Activated T-helper 17 cell treated with anti-CD3 and anti-CD28 coated beads, Interleukin-2, amount 50 U/mL, for 72 hours (primary cell): Measurements from ENCODE around the gene MYOD1. TPM values are rescaled to one million over a fixed set of nuclear protein-coding genes. Genes with fewer than 3 reads are reported as not detected.

Experiments
- ATAC-seq: fragments of 150-1000 bp; cut with Tn5 transposase; replicated peaks from 2 replicates; pipeline ENCODE4 v1.10.0; 2021; ENCODE audit warnings: mild to moderate bottlenecking, moderate library complexity
- H3K27ac Mint-ChIP-seq: one replicate; pipeline ENCODE4 v1.8.0; 2022; ENCODE audit warnings: mixed read lengths
- H3K27me3 Mint-ChIP-seq: one replicate; pipeline ENCODE4 v1.8.0; 2022; ENCODE audit warnings: mixed read lengths
- H3K36me3 Mint-ChIP-seq: one replicate; pipeline ENCODE4 v1.8.0; 2022; ENCODE audit warnings: low read depth, mild to moderate bottlenecking, mixed read lengths
- H3K4me1 Mint-ChIP-seq: one replicate; pipeline ENCODE4 v1.8.0; 2022; ENCODE audit warnings: mixed read lengths
- H3K4me3 Mint-ChIP-seq: one replicate; pipeline ENCODE4 v1.8.0; 2022; ENCODE audit warnings: mild to moderate bottlenecking, mixed read lengths
- H3K9me3 Mint-ChIP-seq: one replicate; pipeline ENCODE4 v1.8.0; 2022; ENCODE audit warnings: mixed read lengths
- total RNA-seq, 2 donors: library from RNA; stranded (reverse); gene quantifications; one replicate each; pipeline ENCODE4 v1.2.3, GENCODE V29; 2022

Gene MYOD1
- total RNA-seq, 2 donors from 2014 or later, result not detected

GRCh38 chr11:17735818-17736578 lies 16.6 kb downstream of the MYOD1 start:
- no peaks in the 10 kb centered on the region for H3K36me3 Mint-ChIP-seq
- no peak overlapping the region for H3K27ac Mint-ChIP-seq
- no peak overlapping the region for H3K4me3 Mint-ChIP-seq
- ATAC-seq, result no peak
- H3K4me1 Mint-ChIP-seq, result peaks cover 5% of the 10 kb centered on the region
- peaks cover 30% of the 10 kb centered on the region for H3K27me3 Mint-ChIP-seq
- H3K9me3 Mint-ChIP-seq, result no peaks in the 10 kb centered on the region

GRCh38 chr11:17736579-17736893 lies 17.2 kb downstream of the MYOD1 start:
- Mint-ChIP-seq H3K4me1 (peaks cover 5% of the 10 kb centered on the region), H3K9me3 (no peaks in the 10 kb centered on the region), H3K4me3 (no peak overlapping the region), H3K36me3 (no peaks in the 10 kb centered on the region), H3K27me3 (peaks cover 31% of the 10 kb centered on the region), H3K27ac (no peak overlapping the region)
- no peak for ATAC-seq

GRCh38 chr11:17736930-17737817 lies 17.8 kb downstream of the MYOD1 start:
- Mint-ChIP-seq H3K4me3 (no peak overlapping the region), H3K4me1 (peaks cover 5% of the 10 kb centered on the region), H3K9me3 (no peaks in the 10 kb centered on the region), H3K27ac (no peak overlapping the region), H3K36me3 (no peaks in the 10 kb centered on the region), H3K27me3 (peaks cover 35% of the 10 kb centered on the region)
- ATAC-seq, result no peak

- Mint-ChIP-seq H3K36me3 (no peaks in the 10 kb centered on the region), H3K9me3 (no peaks in the 10 kb centered on the region), H3K4me3 (no peak overlapping the region), H3K27me3 (peaks cover 23% of the 10 kb centered on the region), H3K27ac (no peak overlapping the region), H3K4me1 (peaks cover 5% of the 10 kb centered on the region)
- no peak for ATAC-seq
Measured at GRCh38 chr11:17738151-17738973, 19.0 kb downstream of the MYOD1 start.

- H3K4me1 Mint-ChIP-seq, result no peaks in the 10 kb centered on the region
- peaks cover 14% of the 10 kb centered on the region for H3K27me3 Mint-ChIP-seq
- no peak overlapping the region for H3K4me3 Mint-ChIP-seq
- ATAC-seq, result no peak
- H3K36me3 Mint-ChIP-seq, result no peaks in the 10 kb centered on the region
- no peak overlapping the region for H3K27ac Mint-ChIP-seq
- H3K9me3 Mint-ChIP-seq, result no peaks in the 10 kb centered on the region
Measured at GRCh38 chr11:17739945-17740338, 20.6 kb downstream of the MYOD1 start.

GRCh38 chr11:17740649-17741235 lies 21.4 kb downstream of the MYOD1 start:
- Mint-ChIP-seq H3K36me3 (no peaks in the 10 kb centered on the region), H3K4me1 (no peaks in the 10 kb centered on the region), H3K27me3 (peaks cover 17% of the 10 kb centered on the region), H3K27ac (no peak overlapping the region), H3K4me3 (no peak overlapping the region), H3K9me3 (no peaks in the 10 kb centered on the region)
- ATAC-seq, result no peak

- no peaks in the 10 kb centered on the region for H3K36me3 Mint-ChIP-seq
- ATAC-seq, result no peak
Measured at GRCh38 chr11:17741487-17741886, 22.1 kb downstream of the MYOD1 start.

GRCh38 chr11:17742019-17742418 lies 22.6 kb downstream of the MYOD1 start:
- Mint-ChIP-seq H3K4me3 (no peak overlapping the region), H3K27ac (no peak overlapping the region), H3K9me3 (no peaks in the 10 kb centered on the region), H3K4me1 (no peaks in the 10 kb centered on the region), H3K36me3 (no peaks in the 10 kb centered on the region), H3K27me3 (peaks cover 21% of the 10 kb centered on the region)
- no peak for ATAC-seq

More at GRCh38 chr11:17741487-17741886, 22.1 kb downstream of the MYOD1 start:
- H3K4me1 Mint-ChIP-seq, result no peaks in the 10 kb centered on the region
- H3K9me3 Mint-ChIP-seq, result no peaks in the 10 kb centered on the region
- no peak overlapping the region for H3K27ac Mint-ChIP-seq
- peaks cover 19% of the 10 kb centered on the region for H3K27me3 Mint-ChIP-seq
- no peak overlapping the region for H3K4me3 Mint-ChIP-seq

- no peak overlapping the region for H3K27ac Mint-ChIP-seq
- no peaks in the 10 kb centered on the region for H3K9me3 Mint-ChIP-seq
- no peak for ATAC-seq
- peaks cover 23% of the 10 kb centered on the region for H3K27me3 Mint-ChIP-seq
- H3K36me3 Mint-ChIP-seq, result no peaks in the 10 kb centered on the region
- no peaks in the 10 kb centered on the region for H3K4me1 Mint-ChIP-seq
- H3K4me3 Mint-ChIP-seq, result no peak overlapping the region
Measured at GRCh38 chr11:17743026-17743807, 23.8 kb downstream of the MYOD1 start.

- Mint-ChIP-seq H3K27ac (no peak overlapping the region), H3K27me3 (peaks cover 23% of the 10 kb centered on the region), H3K4me1 (no peaks in the 10 kb centered on the region), H3K4me3 (no peak overlapping the region), H3K36me3 (no peaks in the 10 kb centered on the region), H3K9me3 (no peaks in the 10 kb centered on the region)
- no peak for ATAC-seq
Measured at GRCh38 chr11:17743808-17744119, 24.4 kb downstream of the MYOD1 start.

- H3K4me3 Mint-ChIP-seq, result no peak overlapping the region
- H3K27me3 Mint-ChIP-seq, result peaks cover 23% of the 10 kb centered on the region
- H3K36me3 Mint-ChIP-seq, result no peaks in the 10 kb centered on the region
- H3K4me1 Mint-ChIP-seq, result no peaks in the 10 kb centered on the region
- no peaks in the 10 kb centered on the region for H3K9me3 Mint-ChIP-seq
- H3K27ac Mint-ChIP-seq, result no peak overlapping the region
- ATAC-seq, result no peak
Measured at GRCh38 chr11:17744151-17744940, 25.0 kb downstream of the MYOD1 start.

- no peak overlapping the region for H3K27ac Mint-ChIP-seq
- no peaks in the 10 kb centered on the region for H3K36me3 Mint-ChIP-seq
- H3K4me1 Mint-ChIP-seq, result no peaks in the 10 kb centered on the region
- peaks cover 23% of the 10 kb centered on the region for H3K27me3 Mint-ChIP-seq
- H3K4me3 Mint-ChIP-seq, result no peak overlapping the region
- peak; percentile 15 for ATAC-seq
- no peaks in the 10 kb centered on the region for H3K9me3 Mint-ChIP-seq
Measured at GRCh38 chr11:17745023-17745772, 25.8 kb downstream of the MYOD1 start.

- no peak overlapping the region for H3K27ac Mint-ChIP-seq
- no peaks in the 10 kb centered on the region for H3K9me3 Mint-ChIP-seq
- H3K4me1 Mint-ChIP-seq, result no peaks in the 10 kb centered on the region
- H3K4me3 Mint-ChIP-seq, result no peak overlapping the region
- ATAC-seq, result no peak
- H3K36me3 Mint-ChIP-seq, result no peaks in the 10 kb centered on the region
- H3K27me3 Mint-ChIP-seq, result peaks cover 29% of the 10 kb centered on the region
Measured at GRCh38 chr11:17746096-17746495, 26.7 kb downstream of the MYOD1 start.
